ENCODE results near the gene MARF1. TPM values are rescaled to one million over a fixed set of nuclear protein-coding genes. Genes with fewer than 3 reads are reported as not detected.

MARF1 gene
- polyA plus RNA-seq, 3 donors, result 5.7 to 39.9 (median 9.8) TPM

GRCh38 chr16:15581127-15581815 lies 61.7 kb downstream of the MARF1 start:
- TF ChIP-seq CTCF (IDR thresholded peaks at IDR 0.05), result no peak
- Mint-ChIP-seq H3K4me3 (peak overlapping the region in 1 of 2 donors; percentile 64), H3K27ac (peak overlapping the region in 6 of 7 donors; percentile 58 to 87 (median 73)), H3K9me3 (peaks cover 4 to 17% (median 8%) of the 10 kb centered on the region in 7 donors), H3K27me3 (ENCODE audit: low read depth in 3 of 3) (peaks cover 0 to 6% (median 4%) of the 10 kb centered on the region in 3 donors), H3K36me3 (peaks cover 7% of the 10 kb centered on the region in 2 donors), H3K4me1 (peaks cover 29% of the 10 kb centered on the region)
- Histone ChIP-seq H3K27me3 (ENCODE audit: control insufficient read depth in 2 of 2, insufficient read depth in 2 of 2, low read length in 2 of 2) (no peaks in the 10 kb centered on the region), H4K20me1 (ENCODE audit: insufficient read depth, low read length) (no peaks in the 10 kb centered on the region), H3K4me2 (replicated peaks; ENCODE audit: extremely low read depth, low read length, poor library complexity, severe bottlenecking) (peak overlapping the region; percentile 12), H3K9ac (ENCODE audit: insufficient read depth, low read length, poor library complexity, severe bottlenecking) (no peak overlapping the region), H3K79me2 (ENCODE audit: insufficient read depth, low read length) (no peaks in the 10 kb centered on the region), H3K9me3 (replicated peaks in 1 of 2; ENCODE audit: control insufficient read depth in 1 of 2, insufficient read depth in 1 of 2, low read length in 2 of 2) (peaks cover 0 to under 1% of the 10 kb centered on the region in 2 donors), H3K4me1 (ENCODE audit: control insufficient read depth in 1 of 2, insufficient read depth in 2 of 2, low read length in 2 of 2) (peaks cover 13 to 17% of the 10 kb centered on the region in 2 donors), H3K27ac (ENCODE audit: low read depth in 1 of 2, low read length in 2 of 2) (peak overlapping the region in 1 of 2 donors; percentile 52), H3K4me3 (replicated peaks in 1 of 3; ENCODE audit: low read depth in 2 of 3, low read length in 3 of 3) (no peak overlapping the region), H3K36me3 (replicated peaks in 1 of 2; ENCODE audit: control insufficient read depth in 1 of 2, insufficient read depth in 2 of 2, low read length in 2 of 2) (no peaks in the 10 kb centered on the region), H2AFZ (ENCODE audit: insufficient read depth, low read depth, low read length, poor library complexity, severe bottlenecking) (peak overlapping the region; percentile 73)
- DNase-seq, result no peak
- 71% methylated on average over 7 of the region's 10 CpGs for WGBS (ENCODE audit: insufficient coverage)
- intact Hi-C loops (cut with micrococcal nuclease), result no loop called here

GRCh38 chr16:15578824-15579223 lies 64.1 kb downstream of the MARF1 start:
- Mint-ChIP-seq H3K27me3 (ENCODE audit: low read depth in 3 of 3) (peaks cover 0 to 4% (median 4%) of the 10 kb centered on the region in 3 donors), H3K4me1 (peaks cover 33% of the 10 kb centered on the region), H3K27ac (no peak overlapping the region), H3K4me3 (no peak overlapping the region), H3K36me3 (peaks cover 3% of the 10 kb centered on the region in 2 donors), H3K9me3 (peaks cover 0 to 8% (median 2%) of the 10 kb centered on the region in 7 donors)
- no peak overlapping the region for H2AFZ ChIP-seq (ENCODE audit: insufficient read depth, low read depth, low read length, poor library complexity, severe bottlenecking)
- no peak overlapping the region for H3K27ac ChIP-seq (ENCODE audit: low read depth in 1 of 2, low read length in 2 of 2)
- H4K20me1 ChIP-seq (ENCODE audit: insufficient read depth, low read length), result no peaks in the 10 kb centered on the region
- H3K9ac ChIP-seq (ENCODE audit: insufficient read depth, low read length, poor library complexity, severe bottlenecking), result no peak overlapping the region
- DNase-seq, result no peak
- 100% methylated on average over 4 of the region's 4 CpGs for WGBS (ENCODE audit: insufficient coverage)
- intact Hi-C loops (cut with micrococcal nuclease), result no loop called here
- no peaks in the 10 kb centered on the region for H3K27me3 ChIP-seq (ENCODE audit: control insufficient read depth in 2 of 2, insufficient read depth in 2 of 2, low read length in 2 of 2)
- no peak overlapping the region for H3K4me2 ChIP-seq (replicated peaks; ENCODE audit: extremely low read depth, low read length, poor library complexity, severe bottlenecking)
- no peak for TF ChIP-seq CTCF (IDR thresholded peaks at IDR 0.05)
- H3K4me3 ChIP-seq (replicated peaks in 1 of 3; ENCODE audit: low read depth in 2 of 3, low read length in 3 of 3), result no peak overlapping the region
- no peaks in the 10 kb centered on the region for H3K79me2 ChIP-seq (ENCODE audit: insufficient read depth, low read length)
- H3K36me3 ChIP-seq (replicated peaks in 1 of 2; ENCODE audit: control insufficient read depth in 1 of 2, insufficient read depth in 2 of 2, low read length in 2 of 2), result no peaks in the 10 kb centered on the region
- peaks cover 16 to 29% of the 10 kb centered on the region in 2 donors for H3K4me1 ChIP-seq (ENCODE audit: control insufficient read depth in 1 of 2, insufficient read depth in 2 of 2, low read length in 2 of 2)
- no peaks in the 10 kb centered on the region for H3K9me3 ChIP-seq (replicated peaks in 1 of 2; ENCODE audit: control insufficient read depth in 1 of 2, insufficient read depth in 1 of 2, low read length in 2 of 2)
